Germinal center (tissue), 1 donor: Measurements from ENCODE around the gene GLOD5.

Experiments
- DNase-seq: peaks from one replicate; pipeline ENCODE4 v3.0.0; 2012; ENCODE audit warnings: mixed read lengths, low spot score

GLOD5 gene

GRCh38 chrX:48754238-48754637 lies 7.3 kb upstream of the GLOD5 start:
- no peak for DNase-seq

GRCh38 chrX:48769230-48769629 lies 7.7 kb downstream of the GLOD5 start:
- no peak for DNase-seq

GRCh38 chrX:48770296-48770695 lies 8.7 kb downstream of the GLOD5 start:
- no peak for DNase-seq

- DNase-seq = no peak
These were observed 11.1 kb downstream of the GLOD5 start for GRCh38 chrX:48772602-48773001.

GRCh38 chrX:48776818-48777439 lies 15.4 kb downstream of the GLOD5 start:
- no peak for DNase-seq

GRCh38 chrX:48779399-48779798 lies 17.9 kb downstream of the GLOD5 start:
- no peak for DNase-seq

- DNase-seq = no peak
These were observed 20.2 kb downstream of the GLOD5 start for GRCh38 chrX:48781705-48782104.

- no peak for DNase-seq
These were observed 20.7 kb downstream of the GLOD5 start for GRCh38 chrX:48782216-48782615.

- DNase-seq = no peak
These were observed 21.2 kb downstream of the GLOD5 start for GRCh38 chrX:48782795-48783194.

- DNase-seq = no peak
These were observed 23.2 kb downstream of the GLOD5 start for GRCh38 chrX:48784726-48785125.

- DNase-seq = no peak
These were observed 23.6 kb downstream of the GLOD5 start for GRCh38 chrX:48785186-48785539.

GRCh38 chrX:48785540-48786214 lies 24.1 kb downstream of the GLOD5 start:
- no peak for DNase-seq

GRCh38 chrX:48786341-48786800 lies 24.8 kb downstream of the GLOD5 start, which contains the start of gene GATA1:
GATA1 (plus strand) TSS chrX:48786590; CDS start chrX:48791110, 4,520 bp downstream.
- DNase-seq = no peak

- no peak for DNase-seq
These were observed 25.4 kb downstream of the GLOD5 start for GRCh38 chrX:48786825-48787504.

GRCh38 chrX:48787505-48788443 lies 26.2 kb downstream of the GLOD5 start:
- no peak for DNase-seq

GRCh38 chrX:48789366-48790220 lies 28.0 kb downstream of the GLOD5 start:
- DNase-seq = no peak

- DNase-seq = no peak
These were observed 28.9 kb downstream of the GLOD5 start for GRCh38 chrX:48790477-48790876.

- DNase-seq = no peak
These were observed 29.7 kb downstream of the GLOD5 start for GRCh38 chrX:48791063-48791820.

GRCh38 chrX:48792219-48792618 lies 30.7 kb downstream of the GLOD5 start:
- no peak for DNase-seq

- no peak for DNase-seq
These were observed 32.4 kb downstream of the GLOD5 start for GRCh38 chrX:48793935-48794334.
